ENCODE measurements around the gene FILIP1L. TPM values are rescaled to one million over a fixed set of nuclear protein-coding genes. Genes with fewer than 3 reads are reported as not detected.

The FILIP1L gene
- total and polyA plus RNA-seq, 2 donors from 2014 or later: 5.5 to 25.5 TPM

- FAIRE-seq: no peak
These were observed 219.1 kb downstream of the FILIP1L start for GRCh38 chr3:99895131-99895696.

GRCh38 chr3:99892332-99892731 is 222.0 kb downstream of the FILIP1L start:
- Histone ChIP-seq H3K4me1 (ENCODE audit: control insufficient read depth in 2 of 3, insufficient read depth in 2 of 3, low read depth in 1 of 3, low read length in 3 of 3) (no peaks in the 10 kb centered on the region), H3K4me3 (ENCODE audit: low read length in 3 of 3) (no peak overlapping the region), H3K9ac (ENCODE audit: low read length in 3 of 3) (no peak overlapping the region), H3K36me3 (ENCODE audit: control insufficient read depth in 2 of 3, insufficient read depth in 3 of 3, low read length in 3 of 3) (no peaks in the 10 kb centered on the region), H3K27me3 (ENCODE audit: control insufficient read depth, insufficient read depth, low read length) (no peaks in the 10 kb centered on the region), H3K9me3 (ENCODE audit: control insufficient read depth in 2 of 3, insufficient read depth in 1 of 3, low read length in 3 of 3) (no peaks in the 10 kb centered on the region), H3K27ac (ENCODE audit: low read depth in 2 of 2, low read length in 2 of 2) (no peak overlapping the region)
- no peak for TF ChIP-seq CTCF (IDR thresholded peaks at IDR 0.05; ENCODE audit: borderline replicate concordance, extremely low read depth, insufficient read depth)
- FAIRE-seq (no peak), DNase-seq (no peak)
- intact Hi-C loops (cut with DNase I): no loop called here

More at GRCh38 chr3:99895131-99895696, 219.1 kb downstream of the FILIP1L start:
- H3K4me1 ChIP-seq (ENCODE audit: control insufficient read depth in 2 of 3, insufficient read depth in 2 of 3, low read depth in 1 of 3, low read length in 3 of 3): no peaks in the 10 kb centered on the region
- intact Hi-C loops (cut with DNase I): no loop called here
- H3K4me3 ChIP-seq (ENCODE audit: low read length in 3 of 3): no peak overlapping the region
- H3K27ac ChIP-seq (ENCODE audit: low read depth in 2 of 2, low read length in 2 of 2): no peak overlapping the region
- no peak for TF ChIP-seq CTCF (IDR thresholded peaks at IDR 0.05; ENCODE audit: borderline replicate concordance, extremely low read depth, insufficient read depth)
- H3K36me3 ChIP-seq (ENCODE audit: control insufficient read depth in 2 of 3, insufficient read depth in 3 of 3, low read length in 3 of 3): no peaks in the 10 kb centered on the region
- H3K9me3 ChIP-seq (ENCODE audit: control insufficient read depth in 2 of 3, insufficient read depth in 1 of 3, low read length in 3 of 3): no peaks in the 10 kb centered on the region
- H3K27me3 ChIP-seq (ENCODE audit: control insufficient read depth, insufficient read depth, low read length): no peaks in the 10 kb centered on the region
- DNase-seq: no peak
- no peak overlapping the region for H3K9ac ChIP-seq (ENCODE audit: low read length in 3 of 3)

GRCh38 chr3:99891610-99892285 is 222.6 kb downstream of the FILIP1L start:
- intact Hi-C loops (cut with DNase I): no loop called here
- no peak for FAIRE-seq
- Histone ChIP-seq H3K27me3 (ENCODE audit: control insufficient read depth, insufficient read depth, low read length) (no peaks in the 10 kb centered on the region), H3K4me3 (ENCODE audit: low read length in 3 of 3) (no peak overlapping the region), H3K9me3 (ENCODE audit: control insufficient read depth in 2 of 3, insufficient read depth in 1 of 3, low read length in 3 of 3) (no peaks in the 10 kb centered on the region), H3K9ac (ENCODE audit: low read length in 3 of 3) (no peak overlapping the region), H3K36me3 (ENCODE audit: control insufficient read depth in 2 of 3, insufficient read depth in 3 of 3, low read length in 3 of 3) (no peaks in the 10 kb centered on the region), H3K27ac (ENCODE audit: low read depth in 2 of 2, low read length in 2 of 2) (no peak overlapping the region), H3K4me1 (ENCODE audit: control insufficient read depth in 2 of 3, insufficient read depth in 2 of 3, low read depth in 1 of 3, low read length in 3 of 3) (no peaks in the 10 kb centered on the region)
- no peak for TF ChIP-seq CTCF (IDR thresholded peaks at IDR 0.05; ENCODE audit: borderline replicate concordance, extremely low read depth, insufficient read depth)
- DNase-seq: no peak
